DMS53 treated with DMSO at 0.1 percent for 48 hours (cell line): ENCODE data around the gene NUDT1.

Source experiments
- DNase-seq: peaks from one replicate; lab custom pipeline; 2025; ENCODE audit not compliant: unreplicated experiment; lab: John Stamatoyannopoulos, UW

Gene NUDT1

DNA sequence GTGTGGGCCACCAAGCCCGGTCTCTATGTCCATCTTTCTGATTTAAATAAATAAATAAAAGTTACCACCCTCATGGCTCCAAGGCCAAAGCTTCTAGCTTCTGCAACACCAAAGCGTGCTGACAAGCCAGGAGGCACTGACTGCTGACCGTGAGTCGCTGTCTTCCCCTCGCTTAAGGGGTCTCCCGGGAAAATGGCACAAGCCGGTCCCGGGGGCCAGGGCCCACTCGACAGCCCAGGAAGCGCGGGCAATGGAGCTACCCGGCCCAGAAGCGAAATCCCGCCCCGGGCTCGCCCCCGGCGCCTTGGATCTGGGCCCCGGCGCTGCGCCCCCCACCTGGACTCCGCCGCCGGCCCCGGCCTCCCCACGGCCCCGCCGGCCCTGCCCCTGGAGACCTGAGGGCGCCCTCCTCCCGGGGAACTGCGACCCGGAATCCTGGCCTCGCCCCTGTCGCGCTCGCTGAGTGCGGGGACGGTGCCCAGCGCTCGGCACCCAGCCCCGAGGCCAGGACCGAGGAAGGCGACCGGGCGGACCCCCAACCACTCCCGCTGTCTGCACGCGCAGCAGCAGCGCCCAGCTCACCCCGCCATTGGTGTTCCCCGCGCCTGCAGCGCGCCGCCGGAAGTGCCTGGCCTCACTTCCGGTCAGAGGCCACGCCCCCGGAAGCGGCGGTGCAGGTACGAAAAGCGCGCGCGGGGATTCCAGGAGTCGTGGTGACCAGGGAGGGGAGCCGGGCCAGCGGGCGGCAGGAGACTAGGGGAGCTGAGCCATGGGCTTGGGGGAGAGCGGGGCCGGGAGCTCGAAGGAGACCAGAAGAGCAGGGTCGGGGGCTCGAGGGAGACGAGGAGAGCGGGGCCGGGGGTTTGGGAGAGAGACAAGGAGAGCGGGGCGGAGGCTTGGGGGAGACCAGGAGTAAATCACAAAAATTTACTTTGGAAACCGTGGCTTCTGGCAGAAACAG lies at the start of gene NUDT1, which contains the start of gene MRM2:
Gene NUDT1 (plus strand): TSS at position 647 of the 961 bp plus-strand sequence. CDS start 2,349 bp downstream, outside the sequence.
Gene MRM2 (minus strand): TSS at position 626 of the 961 bp plus-strand sequence. CDS start 36 bp downstream, at position 590.
- peak; percentile 70 for DNase-seq

- DNase-seq: peak; percentile 83
These were observed 49.0 kb upstream of the NUDT1 start for GRCh38 chr7:2192831-2193534.

DNA sequence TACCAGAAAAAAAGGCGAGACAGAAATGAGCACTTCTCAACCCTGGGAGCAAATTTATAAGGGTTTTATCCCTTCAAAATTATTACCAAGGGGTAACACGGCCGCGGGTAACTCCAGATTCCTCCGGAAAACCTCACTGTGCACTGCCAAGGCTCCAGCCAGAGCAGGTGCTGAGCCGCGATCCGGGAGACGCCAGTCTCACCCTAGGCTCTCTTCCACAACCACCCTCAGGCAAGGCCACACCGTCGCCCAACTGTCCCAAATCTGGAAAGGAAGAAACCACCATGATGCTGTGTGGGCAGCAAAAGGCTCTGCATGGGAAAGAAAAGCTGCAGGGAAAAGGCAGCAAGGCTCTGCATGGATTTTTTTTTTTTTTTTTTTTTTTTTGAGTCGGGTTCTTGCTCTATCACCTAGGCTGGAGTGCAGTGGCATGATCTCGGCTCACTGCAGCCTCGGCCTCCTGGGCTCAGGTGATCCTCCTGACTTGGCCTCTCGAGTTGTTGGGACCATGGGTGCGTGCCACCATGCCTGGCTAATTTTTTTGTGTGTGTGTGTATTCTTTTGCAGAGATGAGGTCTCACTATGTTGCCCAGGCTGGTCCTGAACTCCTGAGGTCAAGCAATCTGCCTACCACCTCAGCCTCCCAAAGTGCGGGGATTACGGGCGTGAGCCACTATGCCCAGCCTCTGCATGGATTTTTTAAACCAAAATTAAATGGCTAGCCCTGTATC lies 48.3 kb upstream of the NUDT1 start:
- DNase-seq: no peak

GRCh38 chr7:2195400-2196246 lies 46.4 kb upstream of the NUDT1 start:
- no peak for DNase-seq

DNA sequence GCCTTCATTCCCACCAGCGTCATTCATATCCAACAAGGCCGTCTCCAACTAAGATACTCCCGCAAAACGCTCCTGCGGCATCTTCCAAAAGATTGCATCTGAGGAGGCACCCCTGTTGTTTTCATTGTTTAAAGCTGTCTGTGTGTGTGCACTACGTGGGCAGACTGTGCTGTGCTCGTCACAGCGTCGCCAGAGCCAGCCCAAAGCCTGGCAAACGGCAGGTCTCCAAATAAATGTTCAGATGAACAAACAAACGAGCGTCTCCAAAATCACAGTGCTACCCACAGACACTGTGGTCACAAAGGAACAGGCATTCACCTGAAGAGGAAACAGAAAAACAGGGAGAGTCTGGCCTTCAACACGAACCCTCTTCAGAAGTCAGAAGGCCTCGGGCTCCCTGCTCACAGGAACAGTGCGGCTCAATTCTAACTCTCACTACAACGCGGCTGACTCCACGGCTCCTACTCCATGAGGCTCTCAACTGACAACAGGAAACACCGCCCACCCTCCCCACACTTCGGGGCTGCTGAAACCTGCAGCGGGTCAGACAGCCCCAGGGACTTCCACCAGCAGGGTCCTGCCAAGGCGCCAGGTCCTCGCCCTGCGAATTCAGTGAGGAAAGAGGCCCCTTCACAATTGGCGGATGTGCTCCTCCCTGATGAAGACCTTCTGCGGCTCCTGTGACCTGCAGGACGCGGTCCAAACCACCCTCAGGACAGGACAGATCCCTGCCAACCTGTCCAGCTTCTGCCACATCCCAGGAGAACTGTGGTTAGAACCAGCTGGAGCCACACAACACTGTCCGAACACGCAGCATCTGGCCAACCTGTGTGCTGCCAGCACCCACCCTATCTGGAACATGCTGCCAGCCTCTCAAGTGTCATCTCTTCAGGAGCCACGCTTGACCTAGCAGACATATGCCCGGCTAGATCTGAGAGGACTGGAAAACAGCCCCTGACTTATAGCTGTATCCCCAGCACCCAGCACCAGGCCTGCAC lies 45.3 kb upstream of the NUDT1 start:
- no peak for DNase-seq

GRCh38 chr7:2197436-2198155 lies 44.4 kb upstream of the NUDT1 start:
- DNase-seq: no peak

DNA sequence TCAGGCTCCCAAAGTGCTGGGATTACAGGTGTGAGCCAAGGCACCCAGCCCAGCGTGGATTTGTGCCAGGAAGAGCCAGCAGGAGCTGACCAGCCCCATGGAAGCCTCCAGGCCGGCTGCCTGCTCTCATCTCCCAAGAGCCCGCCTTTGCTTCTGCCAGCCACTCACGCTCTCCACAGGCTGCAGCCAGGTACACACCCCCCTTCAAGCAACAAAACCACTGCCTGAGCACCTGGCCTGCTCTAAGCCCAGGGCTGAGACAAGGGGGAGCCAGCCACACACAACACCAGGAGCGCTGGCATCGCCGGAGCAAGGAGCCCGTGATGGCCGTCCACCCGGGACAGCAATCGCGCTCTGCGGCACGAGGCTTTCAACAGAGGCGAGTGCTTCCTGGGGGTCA lies 43.8 kb upstream of the NUDT1 start:
- DNase-seq: no peak

DNA sequence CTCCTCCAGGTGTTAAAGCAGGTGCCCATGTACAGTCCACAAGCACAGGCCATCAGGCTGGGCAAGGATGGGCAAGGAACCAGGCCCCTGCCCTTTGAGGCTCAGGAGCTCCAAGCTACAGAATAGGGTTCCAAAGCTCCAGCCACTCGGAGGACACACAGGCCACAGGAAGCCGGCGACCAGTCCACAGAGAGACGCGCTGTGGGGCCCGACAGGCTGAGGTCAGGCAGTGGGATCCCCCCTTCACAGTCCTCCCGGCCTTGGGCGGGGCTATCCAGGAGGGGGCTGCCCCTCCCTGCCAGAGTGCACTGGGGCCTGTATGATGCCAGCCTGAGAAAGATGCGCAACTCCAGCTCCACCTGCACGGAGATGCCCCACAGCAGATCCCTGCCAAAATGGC lies 43.3 kb upstream of the NUDT1 start:
- no peak for DNase-seq

DNA sequence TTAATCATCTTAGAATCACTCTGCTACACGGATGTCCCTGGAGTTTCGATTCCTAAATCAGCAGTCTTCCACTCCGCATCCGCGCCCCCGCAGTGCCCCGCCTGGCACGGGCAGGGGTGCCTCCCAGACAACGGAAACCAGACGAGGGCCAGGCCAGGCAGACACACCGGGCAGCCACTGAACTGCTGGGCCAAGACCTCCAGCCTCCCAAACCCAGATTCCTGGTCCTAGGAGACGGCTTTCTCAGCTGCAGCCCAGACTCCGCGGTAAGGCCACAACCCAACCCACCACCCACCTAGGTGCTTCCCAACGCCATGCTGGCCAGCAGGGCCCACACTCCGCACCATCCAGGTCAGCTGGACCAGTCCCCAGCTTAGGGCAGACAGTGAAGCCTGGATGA lies 42.5 kb upstream of the NUDT1 start:
- no peak for DNase-seq

DNA sequence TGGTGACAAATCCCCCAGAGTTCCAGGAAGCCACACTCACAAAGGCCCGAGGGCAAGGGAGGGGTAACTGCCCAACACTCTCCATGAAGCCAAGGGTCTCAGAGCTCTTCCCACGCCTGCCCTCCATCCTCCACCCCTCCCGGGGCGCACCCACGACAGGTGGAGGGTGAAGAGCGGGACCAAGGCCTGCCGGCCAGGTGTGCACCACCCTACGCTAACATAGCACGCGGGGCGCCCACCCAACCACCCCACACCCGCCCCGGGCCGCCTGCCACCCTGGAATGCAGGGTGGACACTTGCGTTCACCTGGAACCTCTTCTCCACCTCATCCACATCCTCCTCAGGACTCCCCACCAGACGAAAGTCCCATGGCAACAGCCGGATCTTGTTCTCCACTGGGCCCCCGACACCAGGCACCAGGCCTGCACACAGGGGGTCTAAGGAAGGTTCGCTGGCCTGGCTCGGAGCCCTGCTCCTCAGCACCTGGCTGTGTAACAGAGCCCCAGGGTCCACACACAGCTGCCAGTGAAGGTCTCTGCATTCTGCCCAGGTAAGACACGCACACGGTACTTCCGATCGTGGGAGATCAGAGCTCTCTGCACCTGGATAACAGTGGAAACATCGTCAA lies 42.0 kb upstream of the NUDT1 start:
- DNase-seq: no peak

- no peak for DNase-seq
These were observed 41.4 kb upstream of the NUDT1 start for GRCh38 chr7:2200584-2200980.

GRCh38 chr7:2201128-2201527 lies 40.9 kb upstream of the NUDT1 start:
- no peak for DNase-seq

DNA sequence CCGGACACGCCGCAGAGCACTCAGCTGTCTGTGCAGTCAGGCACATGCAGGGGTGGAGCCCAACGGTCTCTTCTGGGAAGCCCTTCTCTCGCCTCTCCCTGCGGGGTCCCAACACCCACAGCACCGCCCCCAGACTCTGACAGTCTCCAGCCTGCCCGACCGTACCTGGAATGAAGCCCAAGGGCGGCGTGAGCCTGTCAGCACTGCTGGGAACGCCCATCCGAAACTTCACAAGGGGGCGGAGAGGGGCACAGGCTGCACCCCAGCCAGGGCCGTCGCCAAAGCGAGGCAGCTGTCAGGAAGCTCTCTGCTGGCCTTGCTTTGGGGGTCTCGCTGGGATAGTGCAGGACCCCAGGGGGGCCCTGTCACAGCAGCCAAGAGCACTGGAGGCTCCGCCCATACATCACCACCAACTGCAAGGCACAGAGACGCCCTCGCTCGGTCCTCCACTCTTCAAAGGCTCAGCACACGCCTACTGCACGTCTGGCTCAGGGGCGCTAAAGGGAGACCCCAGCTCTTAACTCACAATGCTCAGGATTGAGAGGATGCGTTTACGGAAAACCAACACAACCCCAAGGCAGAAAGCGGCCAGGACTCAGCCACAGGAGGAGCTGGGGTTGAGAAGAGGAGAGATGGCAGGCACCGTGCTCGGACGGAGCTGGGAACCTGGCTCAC lies 40.2 kb upstream of the NUDT1 start:
- no peak for DNase-seq

DNA sequence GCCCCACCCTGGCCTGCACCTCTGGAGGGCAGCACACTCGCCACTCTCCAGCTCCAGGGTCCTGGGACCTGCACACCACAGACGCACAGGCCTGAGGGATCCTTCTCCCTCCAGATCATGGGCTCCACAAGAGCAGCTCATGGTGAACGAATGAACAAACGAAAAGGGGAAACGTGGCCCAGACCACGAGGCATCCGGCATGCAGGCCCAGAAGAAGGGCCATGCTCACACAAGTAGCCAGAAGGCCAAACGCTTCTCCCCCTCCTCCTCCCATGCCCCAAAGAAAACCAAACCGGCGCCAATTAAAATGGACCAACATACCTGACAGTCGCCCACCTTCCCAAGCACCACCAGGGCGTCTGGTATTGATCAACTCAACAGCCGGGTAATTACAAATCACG lies 39.7 kb upstream of the NUDT1 start:
- no peak for DNase-seq

DNA sequence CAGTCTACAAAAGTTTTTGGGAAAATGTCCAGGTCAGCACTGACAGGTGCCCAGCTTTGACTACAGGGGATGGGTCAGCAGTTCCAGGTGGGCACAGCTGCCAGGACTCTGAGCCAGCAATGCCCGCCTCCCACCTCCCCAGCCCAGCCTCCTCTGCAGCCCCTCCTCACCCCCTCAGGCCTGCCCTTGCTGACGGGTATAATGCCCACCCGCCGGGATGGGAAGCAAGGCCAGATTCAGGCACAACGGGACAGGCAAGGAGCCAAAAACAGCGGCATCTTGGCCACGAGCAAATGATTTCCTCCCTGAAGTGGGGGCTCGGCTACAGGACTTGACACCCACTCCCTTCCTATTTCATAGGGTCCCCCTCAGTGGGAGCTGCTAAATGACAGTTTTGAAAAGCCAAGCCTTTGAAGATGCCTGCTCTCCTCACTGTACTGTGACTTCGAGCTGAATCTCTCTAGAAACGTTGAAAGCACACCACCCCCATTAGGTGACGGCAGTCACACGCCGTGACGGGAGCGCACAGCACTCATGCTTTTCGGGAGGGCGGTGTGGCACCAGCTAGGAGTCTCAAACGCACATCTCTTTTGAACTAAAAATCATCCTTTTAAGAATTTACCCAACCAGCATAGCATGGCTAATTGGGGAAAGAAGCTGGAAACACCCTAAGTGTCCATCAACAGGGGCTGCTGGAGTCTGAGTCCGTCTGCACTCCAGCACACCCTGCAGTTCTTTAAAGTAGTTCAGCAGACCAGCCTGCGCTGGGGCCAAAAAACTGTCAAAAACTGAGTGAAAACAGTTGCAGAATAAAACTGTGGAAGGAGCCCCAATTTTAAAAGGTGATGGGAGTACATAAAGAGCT lies 38.9 kb upstream of the NUDT1 start:
- DNase-seq: no peak

DNA sequence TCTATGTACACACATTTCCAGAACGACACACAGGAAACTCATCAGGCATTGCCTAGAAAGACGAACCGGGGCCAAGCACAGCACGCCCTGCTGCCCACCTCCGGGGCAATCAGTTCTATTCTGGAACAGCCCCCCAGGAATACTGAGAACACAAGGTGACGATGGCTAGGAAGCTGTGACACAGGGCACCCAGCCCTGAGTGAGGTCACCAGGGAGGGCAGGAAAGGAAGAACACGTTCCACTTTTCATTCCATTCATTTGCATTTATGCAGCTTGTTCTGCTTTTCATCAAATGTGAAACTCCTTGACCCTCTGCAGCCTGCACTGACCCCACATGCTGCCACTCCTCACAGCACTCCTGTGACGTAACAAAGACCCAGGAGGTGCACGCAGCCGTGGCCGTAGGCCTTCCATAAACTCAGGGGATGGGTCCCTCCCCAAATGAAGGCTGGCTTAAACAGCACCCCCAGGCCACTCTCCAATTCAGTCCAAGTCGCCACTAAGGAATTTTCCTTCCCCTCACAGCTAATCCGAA lies 38.2 kb upstream of the NUDT1 start:
- no peak for DNase-seq
